Loucy (cell line): ENCODE measurements around the gene RUVBL2.

Experiments
- H2AFZ ChIP-seq: fragments of 200-600 bp; sonication (generic); 2 replicates; pipeline ENCODE4 v1.6.0; 2016; ENCODE audit warnings: antibody characterized with exemption, mild to moderate bottlenecking, low read length, moderate library complexity
- H3F3A ChIP-seq: fragments of 200-600 bp; 2 replicates; pipeline ENCODE4 v1.6.0; 2016; ENCODE audit warnings: antibody characterized with exemption, low read depth, mild to moderate bottlenecking
- H3K27me3 ChIP-seq: fragments of 200-600 bp; sonication (generic); 2 replicates; pipeline ENCODE4 v1.6.1; 2014; ENCODE audit warnings: low read length, mild to moderate bottlenecking; ENCODE audit not compliant: insufficient read depth, poor library complexity, severe bottlenecking
- H3K36me3 ChIP-seq: fragments of 200-600 bp; sonication (generic); 2 replicates; pipeline ENCODE4 v1.6.1; 2016; ENCODE audit warnings: low read length; ENCODE audit not compliant: insufficient read depth
- H3K4me1 ChIP-seq: fragments of 200-600 bp; sonication (generic); 2 replicates; pipeline ENCODE4 v1.5.1; 2014; ENCODE audit warnings: low read length, mild to moderate bottlenecking; ENCODE audit not compliant: insufficient read depth, poor library complexity, severe bottlenecking
- H3K4me2 ChIP-seq: fragments of 200-600 bp; sonication (generic); 2 replicates; pipeline ENCODE4 v1.6.0; 2014; ENCODE audit warnings: antibody characterized with exemption, low read length, low read depth, mild to moderate bottlenecking; ENCODE audit not compliant: poor library complexity, severe bottlenecking
- H3K4me3 ChIP-seq: fragments of 200-600 bp; sonication (generic); 2 replicates; pipeline ENCODE4 v1.5.1; 2014; ENCODE audit warnings: low read length, mild to moderate bottlenecking, mixed read lengths; ENCODE audit not compliant: poor library complexity, severe bottlenecking
- H3K79me2 ChIP-seq: fragments of 200-600 bp; sonication (generic); 2 replicates; pipeline ENCODE4 v1.6.1; 2014; ENCODE audit warnings: low read length; ENCODE audit not compliant: insufficient read depth
- H3K9ac ChIP-seq: fragments of 200-600 bp; sonication (generic); 2 replicates; pipeline ENCODE4 v1.6.0; 2014; ENCODE audit warnings: mild to moderate bottlenecking, low read depth, low read length, moderate library complexity; ENCODE audit not compliant: poor library complexity, severe bottlenecking
- H3K9me2 ChIP-seq: fragments of 200-600 bp; sonication (generic); replicated peaks from 2 replicates; pipeline ENCODE4 v1.6.1; 2016; ENCODE audit warnings: low read depth, low read length, mixed read lengths
- H3K9me3 ChIP-seq: fragments of 200-600 bp; sonication (generic); 2 replicates; pipeline ENCODE4 v1.6.1; 2014; ENCODE audit warnings: mild to moderate bottlenecking, antibody characterized with exemption, low read length, low read depth; ENCODE audit not compliant: insufficient read depth
- H4K20me1 ChIP-seq: fragments of 200-600 bp; sonication (generic); 2 replicates; pipeline ENCODE4 v1.6.0; 2014; ENCODE audit warnings: antibody characterized with exemption, low read length, mild to moderate bottlenecking; ENCODE audit not compliant: insufficient read depth, poor library complexity, severe bottlenecking
- CTCF ChIP-seq: fragments of 200-600 bp; sonication (generic); conservative IDR thresholded peaks from 2 replicates; pipeline ENCODE4 v1.5.1; 2014; ENCODE audit warnings: mild to moderate bottlenecking, antibody characterized with exemption, low read length
- EZH2phosphoT487 ChIP-seq: fragments of 200-600 bp; IDR thresholded peaks from 2 replicates; pipeline ENCODE4 v1.6.1; 2018; ENCODE audit warnings: antibody characterized with exemption, mild to moderate bottlenecking, moderate library complexity, borderline replicate concordance

The RUVBL2 gene

GRCh38 chr19:48968813-48969218 is 24.9 kb upstream of the RUVBL2 start:
- no peaks in the 10 kb centered on the region for H3K27me3 ChIP-seq
- no peak for TF ChIP-seq EZH2phosphoT487
- TF ChIP-seq CTCF = no peak
- no peaks in the 10 kb centered on the region for H3K9me2 ChIP-seq
- H3K4me2 ChIP-seq = no peak overlapping the region
- no peak overlapping the region for H2AFZ ChIP-seq
- no peaks in the 10 kb centered on the region for H3F3A ChIP-seq
- H3K4me3 ChIP-seq = no peak overlapping the region
- H4K20me1 ChIP-seq = peaks cover 13% of the 10 kb centered on the region
- peaks cover 8% of the 10 kb centered on the region; the same call in 1 of the 2 replicates for H3K36me3 ChIP-seq
- no peak overlapping the region for H3K9ac ChIP-seq
- peaks cover 26% of the 10 kb centered on the region for H3K79me2 ChIP-seq
- peaks cover 17% of the 10 kb centered on the region for H3K4me1 ChIP-seq
- H3K9me3 ChIP-seq = no peaks in the 10 kb centered on the region

GRCh38 chr19:48969276-48970138 is 24.2 kb upstream of the RUVBL2 start:
- TF ChIP-seq EZH2phosphoT487 (no peak), CTCF (no peak)
- H3F3A ChIP-seq = no peaks in the 10 kb centered on the region
- H3K4me2 ChIP-seq = no peak overlapping the region
- H2AFZ ChIP-seq = no peak overlapping the region
- H3K4me1 ChIP-seq = peaks cover 10% of the 10 kb centered on the region
- no peak overlapping the region for H3K9ac ChIP-seq
- no peaks in the 10 kb centered on the region for H3K9me2 ChIP-seq
- H3K36me3 ChIP-seq = peaks cover 13% of the 10 kb centered on the region; the same call in 1 of the 2 replicates
- H3K4me3 ChIP-seq = no peak overlapping the region
- peaks cover 19% of the 10 kb centered on the region for H3K79me2 ChIP-seq
- H3K27me3 ChIP-seq = no peaks in the 10 kb centered on the region
- no peaks in the 10 kb centered on the region for H3K9me3 ChIP-seq
- peaks cover 13% of the 10 kb centered on the region for H4K20me1 ChIP-seq

- peaks cover 13% of the 10 kb centered on the region for H4K20me1 ChIP-seq
- no peak for TF ChIP-seq CTCF
- TF ChIP-seq EZH2phosphoT487 = no peak
- no peaks in the 10 kb centered on the region for H3K9me2 ChIP-seq
- H3K36me3 ChIP-seq = peaks cover 13% of the 10 kb centered on the region; the same call in 1 of the 2 replicates
- no peak overlapping the region for H2AFZ ChIP-seq
- no peaks in the 10 kb centered on the region for H3F3A ChIP-seq
- H3K79me2 ChIP-seq = peaks cover 17% of the 10 kb centered on the region
- H3K9me3 ChIP-seq = no peaks in the 10 kb centered on the region
- H3K27me3 ChIP-seq = no peaks in the 10 kb centered on the region
- H3K4me2 ChIP-seq = no peak overlapping the region
- no peak overlapping the region for H3K4me3 ChIP-seq
- no peak overlapping the region for H3K9ac ChIP-seq
- peaks cover 8% of the 10 kb centered on the region for H3K4me1 ChIP-seq
These were observed 23.4 kb upstream of the RUVBL2 start for GRCh38 chr19:48970139-48970766.
